8988T (cell line): ENCODE results near the gene ITGA3.
"Not testable (repeated sequence)": the region's sequence is repeated elsewhere in the genome, so short reads cannot be mapped to it uniquely, and the experiment has no call there.

Source experiments
- DNase-seq: peaks from one replicate; pipeline ENCODE4 v3.0.0; 2011

Gene ITGA3

DNA sequence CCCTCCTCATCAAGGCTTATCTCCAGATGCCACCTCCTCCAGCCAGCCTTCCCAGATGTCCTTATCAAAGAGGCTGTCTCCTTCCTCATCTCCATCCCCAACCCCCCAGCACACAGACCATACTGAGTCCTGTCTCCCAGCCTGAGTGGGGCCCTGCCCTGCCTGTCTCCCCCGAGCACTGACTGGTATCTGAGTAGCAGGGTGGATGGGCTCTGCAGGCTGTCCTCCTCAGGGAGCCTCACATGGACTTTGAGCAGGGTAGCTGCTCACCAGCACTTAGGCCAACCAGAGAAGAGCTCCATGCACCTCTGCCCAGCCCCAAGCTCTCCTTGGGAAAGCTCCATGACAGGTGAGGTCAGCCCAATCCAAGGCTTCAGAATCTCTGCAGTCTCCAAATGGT, 20.0 kb upstream of the ITGA3 start:
- no peak for DNase-seq

DNA sequence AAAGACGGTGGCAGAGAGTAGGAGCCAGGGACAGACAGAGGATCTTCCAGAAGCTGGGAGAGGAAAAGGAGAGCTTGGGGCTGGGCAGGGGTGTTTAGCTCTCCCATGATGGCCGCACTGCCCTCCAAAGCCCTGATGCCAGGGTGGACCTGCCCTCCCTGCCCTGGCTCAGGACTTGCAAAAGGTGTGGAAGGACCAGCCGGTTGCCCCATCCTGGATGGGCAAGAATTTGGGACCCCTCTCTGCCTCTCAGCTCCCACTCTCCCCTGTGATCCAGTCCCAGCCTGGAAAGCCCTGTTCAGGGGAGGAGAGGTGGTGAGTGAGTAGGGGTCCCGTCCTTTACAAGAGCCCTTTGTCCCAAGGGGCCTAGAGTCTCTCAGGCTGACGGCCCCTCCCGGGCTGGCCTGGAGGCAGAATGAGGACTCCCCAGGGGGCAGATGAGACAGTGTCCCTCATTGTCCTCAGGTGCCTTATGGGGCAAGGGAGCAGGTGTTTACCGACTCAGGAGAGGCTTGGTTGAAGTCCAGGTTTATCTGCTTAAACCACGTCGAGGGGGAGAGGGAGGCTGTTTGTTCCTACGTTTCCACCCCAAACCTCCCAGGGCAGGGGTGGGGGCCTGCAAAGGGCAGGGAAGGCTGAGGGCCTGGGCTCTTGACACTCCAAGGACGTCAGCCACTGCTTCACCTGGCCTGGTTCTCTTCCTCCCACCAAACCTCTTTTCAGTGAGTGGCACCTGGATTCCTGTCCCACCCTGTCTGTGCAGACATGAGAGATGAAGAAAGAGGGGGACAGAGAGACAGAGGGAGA, 19.3 kb upstream of the ITGA3 start:
- DNase-seq = no peak

DNA sequence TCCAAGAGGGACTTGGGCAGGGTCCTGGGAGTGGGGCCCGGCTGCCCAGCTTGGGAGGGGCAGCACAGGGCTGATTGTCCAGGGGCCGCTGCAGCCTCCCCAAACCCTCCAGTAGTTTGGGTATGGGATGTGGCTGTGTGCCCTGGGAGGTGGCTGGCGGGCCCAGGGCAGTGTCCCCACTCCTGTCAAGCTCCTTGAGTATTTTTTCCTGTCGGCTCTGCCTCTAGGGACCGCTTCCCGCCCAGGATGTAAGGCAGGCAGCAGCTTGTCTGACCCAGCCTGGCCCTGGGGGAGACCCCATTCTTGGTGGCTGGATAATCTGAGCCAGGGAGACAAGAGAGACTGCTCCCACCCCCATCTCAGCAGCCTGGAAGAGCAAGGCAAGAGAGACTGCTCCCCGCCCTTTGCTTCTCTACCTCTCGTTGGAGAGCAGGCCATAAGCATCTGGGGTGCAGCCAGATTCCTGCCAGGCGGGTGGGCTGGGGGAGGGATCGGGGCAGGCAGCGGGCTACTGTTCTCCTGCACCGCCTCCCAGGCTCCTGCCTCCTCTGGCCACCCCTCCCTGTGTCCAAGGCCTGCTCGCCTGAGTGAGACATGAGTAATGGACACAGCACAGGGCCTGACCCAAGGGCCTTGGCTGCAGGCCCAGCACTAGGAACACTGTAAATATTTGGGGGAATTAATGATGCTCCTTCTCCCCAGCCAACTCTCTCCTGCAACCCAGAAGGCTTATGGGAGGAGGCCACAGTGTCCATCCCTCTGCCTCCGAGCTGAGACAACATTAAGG, 18.4 kb upstream of the ITGA3 start:
- DNase-seq = no peak

DNA sequence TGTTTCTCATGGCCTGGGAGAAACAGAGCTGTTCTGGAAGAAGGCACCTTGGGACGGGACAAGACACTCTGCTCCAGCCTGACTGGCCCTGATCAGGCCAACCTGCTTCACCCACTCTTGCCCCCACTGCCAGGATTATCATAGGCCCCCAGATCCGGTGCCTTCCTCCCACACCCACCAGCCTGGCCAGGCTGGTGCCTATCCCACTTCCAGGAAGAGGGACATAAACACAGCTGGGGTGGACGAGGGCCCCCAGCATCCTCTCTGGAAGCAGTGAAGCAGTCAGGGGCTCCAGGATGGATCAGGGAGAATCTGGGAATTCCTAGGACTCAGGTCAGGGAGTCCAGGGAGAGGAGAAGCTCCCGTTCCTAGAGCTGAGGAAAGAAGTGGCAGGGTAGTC, 16.9 kb upstream of the ITGA3 start:
- no peak for DNase-seq

DNA sequence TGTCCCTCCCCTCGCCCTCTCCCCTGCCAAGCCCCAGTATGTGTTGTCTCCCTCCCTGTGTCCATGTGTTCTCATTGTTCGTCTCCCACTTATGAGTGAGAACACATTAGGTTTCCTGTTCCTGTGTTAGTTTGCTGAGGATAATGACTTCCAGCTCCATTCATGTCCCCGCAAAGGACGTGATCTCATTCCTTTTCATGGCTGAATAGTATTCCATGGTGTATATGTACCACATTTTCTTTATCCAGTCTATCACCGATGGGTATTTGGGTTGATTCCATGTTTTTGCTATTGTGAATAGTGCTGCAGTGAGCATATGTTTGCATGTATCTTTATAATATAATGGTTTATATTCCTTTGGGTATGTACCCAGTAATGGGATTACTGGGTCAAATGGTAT, 15.4 kb upstream of the ITGA3 start:
- not testable (repeated sequence) for DNase-seq

DNA sequence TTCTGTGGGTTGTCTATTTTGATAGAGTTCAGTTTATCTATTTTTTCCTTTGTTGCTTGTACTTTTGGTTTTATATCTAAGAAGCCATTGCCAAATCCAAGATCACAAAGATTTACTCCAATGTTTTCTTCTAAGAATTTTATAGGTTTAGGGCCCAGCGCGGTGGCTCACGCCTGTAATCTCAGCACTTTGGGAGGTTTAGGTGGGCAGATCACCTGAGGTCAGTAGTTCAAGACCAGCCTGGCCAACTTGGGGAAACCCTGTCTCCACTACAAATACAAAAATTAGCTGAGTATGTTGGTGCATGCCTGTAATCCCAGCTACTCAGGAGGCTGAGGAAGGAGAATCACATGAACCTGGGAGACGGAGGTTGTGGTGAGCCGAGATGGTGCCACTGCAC, 13.7 kb upstream of the ITGA3 start:
- no peak for DNase-seq

DNA sequence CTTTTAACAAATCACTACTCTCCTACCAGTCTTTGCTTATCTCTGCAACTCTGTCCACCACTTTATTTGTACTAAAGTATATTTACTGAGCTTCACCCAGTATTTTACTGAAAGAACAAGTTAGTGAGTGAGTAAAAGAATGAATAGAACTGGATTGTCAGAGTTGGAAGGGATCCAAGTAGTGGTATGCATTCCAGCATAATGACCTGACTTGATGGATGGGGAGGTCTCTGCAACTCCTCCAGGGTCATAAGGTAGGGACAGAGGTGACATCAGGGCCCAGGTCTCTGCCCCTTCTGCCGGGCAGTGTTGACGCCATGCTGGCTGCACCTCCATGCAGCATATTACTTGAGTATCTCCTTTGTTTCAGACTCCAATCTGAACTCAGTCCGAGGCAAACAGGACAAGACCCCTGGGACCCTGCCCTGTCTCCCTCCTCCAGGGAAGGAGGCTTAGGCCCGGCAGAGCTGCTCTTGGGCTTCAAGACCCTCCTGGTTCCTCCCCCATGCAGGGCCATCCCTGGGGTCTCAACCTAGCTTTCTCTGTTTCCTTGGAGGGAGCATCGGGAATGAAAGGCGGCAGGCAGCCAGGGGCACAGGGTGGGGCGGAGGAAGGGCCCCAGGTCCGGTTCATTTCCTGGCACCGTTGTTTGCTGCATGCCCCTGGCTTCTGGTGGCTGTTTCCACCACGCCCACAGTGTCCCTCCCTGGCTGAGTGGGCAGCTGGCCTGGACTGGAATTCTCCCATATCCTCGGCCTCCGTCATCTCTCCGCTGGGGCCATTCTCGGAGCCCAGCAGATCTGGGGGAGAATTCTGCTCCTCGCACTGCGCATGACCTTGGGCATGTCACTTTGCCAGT, 12.4 kb upstream of the ITGA3 start:
- DNase-seq = no peak

DNA sequence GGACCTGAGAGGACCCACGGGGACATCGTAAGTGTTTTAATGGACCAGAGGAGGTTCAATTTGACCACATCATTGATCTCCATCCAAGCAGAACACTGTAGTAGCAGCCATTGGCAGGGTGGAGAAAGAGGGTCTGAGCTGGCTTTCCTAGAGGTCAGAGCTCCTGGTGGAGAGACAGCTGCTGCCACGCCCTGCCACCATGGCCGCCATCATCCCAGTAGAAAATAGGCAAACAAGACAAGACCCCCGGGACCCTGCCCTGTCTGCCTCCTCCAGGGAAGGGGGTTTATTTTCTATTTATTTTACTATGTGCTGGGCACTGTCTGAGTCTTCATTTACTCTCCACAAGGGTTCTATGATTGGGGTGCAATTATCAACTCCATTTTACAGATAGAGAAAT, 11.4 kb upstream of the ITGA3 start:
- DNase-seq = no peak

DNA sequence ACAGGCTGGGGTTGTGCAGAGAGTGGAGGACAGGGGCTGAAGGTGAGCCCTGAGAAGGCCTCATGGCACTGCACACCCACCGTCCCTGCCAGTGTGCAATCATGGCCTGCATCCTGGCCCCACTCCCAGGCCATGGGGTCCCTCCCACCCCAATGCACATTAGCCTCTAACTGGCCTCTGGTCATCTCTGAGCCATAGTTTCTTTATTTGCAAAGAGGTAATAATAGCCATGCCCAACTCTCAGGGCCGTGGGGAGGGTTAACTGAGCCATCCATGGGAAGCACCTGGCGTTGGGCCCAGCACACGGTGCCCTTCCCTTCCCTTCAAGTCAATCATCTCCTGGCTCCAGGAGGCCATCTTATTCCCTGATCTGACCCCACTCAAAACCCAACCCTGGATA, 10.8 kb upstream of the ITGA3 start:
- DNase-seq = no peak

DNA sequence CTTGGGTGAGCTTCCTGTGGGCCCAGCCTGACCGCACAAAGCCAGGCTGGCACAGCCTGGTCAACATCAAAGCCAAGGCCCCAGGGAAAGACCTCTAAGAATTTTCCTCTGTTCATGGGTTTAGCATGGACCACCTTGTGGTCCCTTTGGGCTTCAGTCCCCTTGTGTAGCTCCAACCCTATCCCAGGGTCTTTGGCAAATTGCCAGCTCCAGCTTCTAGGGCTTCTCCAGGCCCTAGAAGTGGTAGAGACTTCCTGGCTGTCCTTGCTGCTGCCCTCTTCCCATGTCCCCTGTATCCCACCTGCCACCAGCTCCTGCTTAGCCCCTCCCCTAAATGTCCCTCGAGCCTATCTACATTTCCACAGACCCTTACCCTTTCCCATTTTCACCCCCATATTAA, 9.7 kb upstream of the ITGA3 start:
- DNase-seq = no peak

DNA sequence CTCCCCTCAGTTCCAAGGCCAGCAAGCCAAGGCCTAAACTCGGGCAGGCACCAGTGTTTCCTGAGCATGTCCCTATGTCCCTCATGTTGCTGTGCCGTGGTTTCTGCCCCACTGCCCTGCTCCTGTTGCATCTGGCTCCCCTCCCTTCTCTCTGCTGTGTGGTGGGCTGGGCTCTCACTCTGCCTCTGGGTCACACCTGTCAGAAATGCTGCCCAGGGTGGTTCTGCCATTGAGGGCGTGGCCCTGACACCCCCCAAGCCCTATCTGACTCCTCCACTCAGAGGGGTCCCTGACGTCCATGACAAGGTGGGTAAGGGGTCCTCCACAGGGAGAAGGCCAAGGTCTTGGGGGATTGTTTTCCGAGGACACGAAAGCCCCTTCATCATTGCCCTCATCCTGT, 9.2 kb upstream of the ITGA3 start:
- DNase-seq = no peak

DNA sequence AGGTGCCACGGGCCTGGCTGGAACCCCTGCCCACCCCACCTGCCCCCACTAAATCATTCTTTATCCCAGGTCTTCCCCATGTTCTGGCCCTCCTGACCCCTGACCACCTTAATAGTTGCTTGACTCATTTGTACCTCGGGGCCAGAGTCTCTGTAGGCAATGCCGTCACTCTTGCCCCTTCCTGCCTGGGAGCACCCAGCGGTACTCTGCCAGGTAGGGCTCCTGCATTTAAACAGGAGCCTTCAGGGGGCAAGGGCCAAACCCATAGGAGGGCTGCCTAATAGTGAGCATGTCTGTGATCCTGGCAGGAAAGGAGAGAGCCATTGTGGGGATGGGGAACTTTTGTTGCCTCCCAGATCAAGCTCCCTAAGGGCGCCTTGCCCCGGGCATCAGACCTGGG, 8.8 kb upstream of the ITGA3 start:
- no peak for DNase-seq

DNA sequence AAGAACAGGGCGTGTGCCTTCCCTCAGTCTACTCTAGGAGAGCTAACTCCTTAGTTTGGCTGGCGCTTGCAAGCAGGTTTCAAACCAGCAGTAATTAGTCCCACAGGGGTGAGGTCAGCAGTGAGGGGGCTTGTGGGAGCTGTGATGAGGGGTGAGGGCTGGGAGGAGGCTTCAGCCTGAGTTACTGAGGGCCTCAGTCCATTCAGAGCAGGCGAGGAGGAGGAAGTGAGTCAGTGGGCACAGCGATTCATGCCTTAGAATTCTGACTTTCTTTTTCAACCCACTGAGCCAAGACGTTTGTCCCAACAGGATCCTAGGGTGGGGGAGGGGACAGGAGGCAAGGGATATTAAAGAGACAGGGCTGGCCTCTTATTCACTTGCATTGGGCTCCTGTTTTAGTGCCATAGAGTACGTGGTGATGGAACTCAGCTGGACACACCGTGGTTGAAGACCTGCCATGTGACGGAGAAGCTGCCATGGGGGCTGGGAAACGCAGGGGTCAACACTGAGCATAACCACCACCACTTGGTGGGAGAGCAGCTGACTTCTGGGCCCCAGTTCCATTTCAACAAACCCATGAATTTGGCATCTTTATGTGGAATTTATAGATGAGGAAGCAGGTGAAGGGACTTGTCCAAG, 8.3 kb upstream of the ITGA3 start:
- DNase-seq = peak; percentile 87

DNA sequence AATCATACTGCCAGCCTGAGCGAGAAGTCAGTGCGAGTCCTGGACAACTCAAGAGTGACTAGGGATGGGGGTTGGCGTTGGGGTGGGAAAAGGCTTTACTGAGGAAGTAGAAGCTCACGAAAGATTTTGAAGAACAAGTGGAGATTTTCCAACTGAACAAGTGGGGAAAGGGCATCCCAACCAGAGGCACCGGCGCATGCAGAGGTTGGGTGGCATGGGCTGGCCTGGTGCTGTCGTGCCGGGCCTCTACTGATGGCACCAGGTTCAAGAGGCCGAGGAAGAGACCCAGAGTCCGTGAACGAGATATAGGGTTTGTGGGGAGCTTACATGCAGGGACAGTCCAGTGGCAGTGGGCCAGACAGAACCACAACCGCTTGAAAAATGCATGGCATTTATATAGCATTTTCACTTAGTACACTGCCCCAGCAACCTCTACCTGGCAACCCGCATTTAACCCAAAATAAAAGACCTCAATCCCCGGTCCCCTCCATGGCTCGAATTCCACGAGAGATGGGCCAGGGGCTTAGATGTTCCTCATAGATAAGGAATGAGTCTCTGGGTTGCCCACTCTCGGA, 7.7 kb upstream of the ITGA3 start:
- peak; percentile 12 for DNase-seq

DNA sequence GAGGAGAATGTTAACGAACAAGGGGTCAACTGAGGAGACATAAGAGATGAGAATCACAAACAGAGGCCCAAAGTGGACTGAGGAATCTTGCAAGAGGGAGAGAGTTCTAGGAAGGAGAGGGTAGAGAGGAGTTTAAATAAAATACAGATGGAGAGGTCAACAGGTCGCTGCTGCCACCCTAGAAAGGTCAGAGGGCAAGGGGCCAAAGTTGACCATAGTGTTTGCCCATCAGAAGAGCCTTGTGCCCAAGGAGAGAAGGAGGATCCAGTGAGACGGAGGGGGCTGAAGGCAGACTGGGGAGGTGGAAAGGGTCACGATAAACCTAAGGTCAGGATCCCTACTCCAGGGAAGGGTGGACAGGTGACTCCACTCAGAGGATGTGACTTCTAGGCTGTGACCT, 6.9 kb upstream of the ITGA3 start:
- DNase-seq = no peak

DNA sequence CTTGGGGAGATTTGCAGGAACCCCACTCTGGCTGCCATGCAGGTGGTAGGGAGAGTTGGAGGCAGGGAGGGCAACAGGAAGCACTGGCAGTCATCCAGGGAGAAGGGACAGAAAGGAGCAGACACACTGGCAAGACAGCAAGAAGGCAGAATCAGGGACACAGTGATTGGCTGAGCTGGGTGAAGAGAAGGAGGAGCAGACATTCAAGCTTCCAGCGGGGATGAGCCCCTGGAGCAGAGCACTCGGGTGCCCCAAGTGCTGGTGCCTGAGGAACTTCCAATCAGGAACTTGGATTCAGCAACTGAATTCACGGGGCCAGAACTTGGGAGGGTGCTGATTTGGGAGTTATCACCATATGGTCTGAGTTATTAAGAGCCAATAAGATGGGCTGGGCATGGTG, 6.3 kb upstream of the ITGA3 start:
- DNase-seq = no peak

DNA sequence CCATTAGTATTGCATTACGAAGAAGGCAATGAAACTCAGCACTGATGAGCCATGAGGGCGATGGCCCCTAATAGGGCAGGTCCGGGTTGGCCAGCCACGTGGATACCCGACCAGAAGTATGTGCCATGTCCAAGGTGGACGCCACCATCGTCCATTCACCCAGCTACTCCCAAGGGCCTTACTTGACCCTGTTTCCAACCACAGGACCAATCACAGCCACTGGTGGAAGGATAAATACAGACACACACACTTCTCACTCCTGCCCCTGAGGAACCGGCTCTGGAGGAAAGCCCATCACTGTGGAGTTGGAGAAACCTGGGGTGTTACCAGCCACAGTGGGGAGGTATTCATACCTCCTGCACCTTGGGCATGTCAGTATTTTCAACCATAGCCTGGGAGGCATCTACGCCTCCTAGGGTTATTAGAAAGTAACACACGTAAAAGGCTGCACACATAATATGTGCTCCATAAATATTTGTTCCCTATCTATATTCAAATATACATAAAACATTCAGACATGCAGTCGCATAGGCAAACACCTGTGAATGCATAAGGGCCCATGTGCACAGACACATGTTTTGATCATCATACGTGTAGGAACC, 5.4 kb upstream of the ITGA3 start:
- no peak for DNase-seq

DNA sequence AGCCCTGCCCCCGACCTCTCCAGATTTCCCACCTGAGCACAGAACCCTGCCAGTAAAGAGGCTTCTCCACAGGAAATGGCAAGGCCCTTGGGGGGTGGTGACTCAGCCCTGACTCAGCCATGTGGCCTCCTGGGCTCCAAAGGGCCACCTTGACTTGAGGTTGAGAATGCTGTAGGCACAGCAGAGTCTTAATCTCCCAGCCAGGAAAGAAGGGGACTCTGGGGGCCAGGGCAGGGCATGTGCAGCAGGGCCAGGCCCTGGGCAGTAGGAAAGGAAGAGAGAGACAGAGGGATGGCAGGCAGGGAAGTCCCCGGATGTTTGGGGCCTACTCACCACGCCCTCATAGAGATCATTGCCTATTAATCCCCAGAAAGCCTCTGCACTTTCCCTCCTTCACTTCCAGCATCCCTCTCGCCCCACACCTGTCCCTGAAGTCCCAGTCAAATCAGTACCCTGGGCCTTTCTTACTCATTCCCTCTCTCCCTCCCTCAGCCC, 4.8 kb upstream of the ITGA3 start:
- DNase-seq = peak; percentile 88

DNA sequence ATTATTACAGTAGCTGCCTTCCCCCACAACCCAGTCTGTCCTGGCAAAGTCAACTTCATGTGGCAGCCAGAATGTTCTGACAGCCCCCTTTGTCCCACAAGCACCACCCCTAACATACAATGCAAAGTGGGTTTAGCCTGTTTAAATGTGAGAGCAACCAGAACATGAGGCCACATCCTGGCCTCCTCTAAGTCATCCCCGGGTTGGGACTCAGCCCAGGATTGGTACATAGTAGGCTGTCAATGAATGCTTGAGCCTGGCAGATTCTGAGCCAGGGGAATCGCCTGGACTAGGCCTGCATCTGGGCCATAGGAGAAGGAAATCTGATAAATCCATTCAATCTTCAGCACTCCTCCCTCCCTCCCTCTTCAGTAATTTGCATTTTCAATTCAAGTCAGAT, 4.3 kb upstream of the ITGA3 start:
- DNase-seq = no peak

DNA sequence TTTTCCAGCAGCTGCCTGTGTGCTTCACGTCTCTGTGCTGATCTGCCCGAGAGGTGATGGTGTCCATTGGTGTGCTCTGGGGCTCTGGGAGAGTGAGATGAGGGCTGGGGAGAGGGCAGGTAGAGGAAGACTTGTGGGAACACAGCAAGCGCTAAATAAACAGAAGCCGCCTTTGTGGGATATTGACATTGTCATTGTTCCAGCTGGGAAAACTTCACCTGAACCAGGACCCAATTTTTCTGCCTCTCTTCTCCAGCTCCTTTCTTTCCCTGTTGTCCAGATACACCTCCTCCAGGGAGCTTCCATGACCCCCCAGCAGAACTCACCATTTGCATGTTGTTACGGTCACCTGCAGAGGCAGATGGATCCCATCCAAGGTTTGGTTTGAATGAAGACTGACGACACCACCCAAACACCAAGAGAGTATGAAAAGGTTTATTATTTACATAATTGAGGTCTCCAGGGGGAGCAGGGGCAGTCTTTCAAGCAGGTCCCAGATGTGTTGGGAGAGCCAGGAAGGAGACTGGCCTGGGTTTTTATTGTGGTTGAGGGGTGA, 3.6 kb upstream of the ITGA3 start:
- DNase-seq = no peak

DNA sequence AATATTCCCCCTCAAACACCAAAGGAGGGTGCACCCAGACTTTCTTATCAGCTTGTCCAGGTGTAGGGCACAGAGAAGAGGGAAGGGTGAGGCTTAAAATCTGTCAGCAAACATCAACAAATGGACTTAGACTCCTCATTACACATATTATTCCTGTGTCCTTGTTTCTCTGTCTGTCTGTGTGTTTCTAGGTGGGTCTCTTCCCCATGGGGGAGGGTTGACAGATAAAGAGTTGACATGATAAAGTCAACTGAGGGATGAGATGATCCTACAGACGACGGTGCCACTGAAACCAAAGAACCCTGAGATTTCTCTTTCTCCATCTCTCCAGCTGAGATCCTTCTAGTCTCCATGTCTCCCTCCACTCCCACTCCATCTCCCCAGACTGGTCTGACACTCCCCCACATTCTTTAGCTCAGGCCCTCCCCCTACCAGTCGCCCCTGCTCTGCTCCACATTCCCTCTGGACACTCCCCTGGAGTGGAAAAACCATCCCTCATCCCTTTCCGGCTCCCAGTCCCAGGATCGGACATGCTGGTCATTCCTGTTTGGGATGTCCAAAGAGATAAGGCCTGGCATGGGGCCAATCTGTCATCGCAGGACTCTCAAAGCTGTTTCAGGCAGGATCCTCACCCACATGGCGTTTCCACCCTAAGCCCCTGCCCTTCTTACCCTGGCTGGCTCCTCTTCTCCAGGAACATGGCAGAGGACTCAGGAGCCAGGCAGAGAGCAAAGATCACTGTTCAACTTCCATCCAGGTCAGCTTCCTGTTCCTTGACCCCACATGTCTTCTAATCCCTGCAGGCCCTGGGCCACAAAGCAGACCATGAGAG, 2.9 kb upstream of the ITGA3 start:
- DNase-seq = no peak
